T-cell (primary cell): ENCODE measurements around the gene COL15A1. TPM values are rescaled to one million over a fixed set of nuclear protein-coding genes. Genes with fewer than 3 reads are reported as not detected.

Experiments
- ATAC-seq, 4 experiments: fragments of 200-7000 bp in 3 of 4; fragments of 150-1000 bp in 1 of 4; cut with Tn5 transposase; replicated peaks in 1 of 4; 1 replicate in 3 of 4; 2 replicates in 1 of 4; pipeline ENCODE4 v1.10.0; 2021; ENCODE audit warnings: moderate library complexity in 3 of 4, mild to moderate bottlenecking in 2 of 4, moderate number of reproducible peaks in 1 of 4
- CTCF ChIA-PET, 2 donors: fragments of 300-600 bp; sonication (Branson Sonifier 250); formaldehyde crosslinking; loops; one replicate each; lab custom pipeline; 2022; ENCODE audit warnings: antibody characterized with exemption in 2 of 2; lab: Charles Lee
- POLR2A ChIA-PET, 2 donors: fragments of 300-600 bp; sonication (Branson Sonifier 250); formaldehyde crosslinking; loops; one replicate each; lab custom pipeline; 2022; ENCODE audit warnings: antibody characterized with exemption in 2 of 2; lab: Charles Lee
- DNase-seq, 35 experiments: peaks; one replicate each; pipeline versions ENCODE4 v3.0.0 to v3.0.0-alpha.2; 2013 to 2023
- H3K27ac ChIP-seq: one replicate; pipeline ENCODE4 v1.5.1; 2013; ENCODE audit warnings: low read length
- H3K27me3 ChIP-seq, 2 experiments: replicated peaks in 1 of 2; 1 replicate in 1 of 2; 2 replicates in 1 of 2; pipeline versions ENCODE4 v1.6.1 to v1.7.0; 2013; ENCODE audit warnings: low read length in 1 of 2, mixed read lengths in 1 of 2; ENCODE audit not compliant: control insufficient read depth in 2 of 2, insufficient read depth in 2 of 2; ENCODE audit errors: extremely low read depth in 1 of 2
- H3K36me3 ChIP-seq, 2 donors: 1 replicate in 1 of 2; 2 replicates in 1 of 2; pipeline versions ENCODE4 v1.6.1 to v1.7.0; 2013; ENCODE audit warnings: low read length in 1 of 2; ENCODE audit not compliant: control insufficient read depth in 2 of 2, insufficient read depth in 1 of 2; ENCODE audit errors: extremely low read depth in 1 of 2
- H3K4me1 ChIP-seq, 2 experiments: 1 replicate in 1 of 2; 2 replicates in 1 of 2; pipeline versions ENCODE4 v1.6.1 to v1.7.0; 2013; ENCODE audit warnings: low read length in 2 of 2, mixed read lengths in 1 of 2; ENCODE audit not compliant: insufficient read depth in 2 of 2, control insufficient read depth in 1 of 2; ENCODE audit errors: extremely low read depth in 1 of 2
- H3K4me3 ChIP-seq, 2 donors: 1 replicate in 1 of 2; 2 replicates in 1 of 2; pipeline versions ENCODE4 v1.5.1 to v1.7.0; 2013; ENCODE audit warnings: mild to moderate bottlenecking in 2 of 2, low read length in 1 of 2, moderate library complexity in 1 of 2; ENCODE audit not compliant: control insufficient read depth in 1 of 2; ENCODE audit errors: extremely low read depth in 1 of 2
- H3K9me3 ChIP-seq: 2 replicates; pipeline ENCODE4 v1.7.0; 2013
- H3K27ac Mint-ChIP-seq, 2 donors: one replicate each; pipeline ENCODE4 v1.8.0; 2020 to 2021; ENCODE audit warnings: mild to moderate bottlenecking in 2 of 2, mixed read lengths in 2 of 2
- H3K27me3 Mint-ChIP-seq, 2 donors: one replicate each; pipeline ENCODE4 v1.8.0; 2021 to 2022; ENCODE audit warnings: mixed read lengths in 2 of 2
- H3K36me3 Mint-ChIP-seq: one replicate; pipeline ENCODE4 v1.8.0; 2021; ENCODE audit warnings: mixed read lengths
- H3K4me1 Mint-ChIP-seq, 3 donors: one replicate each; pipeline ENCODE4 v1.8.0; 2020 to 2022; ENCODE audit warnings: mixed read lengths in 3 of 3, mild to moderate bottlenecking in 1 of 3
- H3K4me3 Mint-ChIP-seq, 3 donors: one replicate each; pipeline ENCODE4 v1.8.0; 2020 to 2022; ENCODE audit warnings: mild to moderate bottlenecking in 3 of 3, mixed read lengths in 3 of 3, moderate library complexity in 3 of 3
- H3K9me3 Mint-ChIP-seq, 3 donors: one replicate each; pipeline ENCODE4 v1.8.0; 2020 to 2022; ENCODE audit warnings: mixed read lengths in 3 of 3
- WGBS: methylation state at CpG from one replicate; pipeline ENCODE4 v1.1.5; 2013; ENCODE audit warnings: missing lambda C conversion rate; ENCODE audit not compliant: insufficient coverage; 5-methylcytosine and 5-hydroxymethylcytosine counted together
- total RNA-seq, 35 experiments: library from RNA in 6 of 35; stranded (reverse) in 6 of 35; fragments of 120-200 nt in 1 of 35; gene quantifications; one replicate each; pipeline versions ENCODE4 v1.2.1 to v1.2.4 and lab custom pipeline; 2013 to 2026

COL15A1 gene
- total RNA-seq, 5 donors from 2014 or later (not counting 1 experiment from before 2014, with no cell fraction given), result 0.15 to 0.20 (median 0.19) TPM; not detected in 2

DNA sequence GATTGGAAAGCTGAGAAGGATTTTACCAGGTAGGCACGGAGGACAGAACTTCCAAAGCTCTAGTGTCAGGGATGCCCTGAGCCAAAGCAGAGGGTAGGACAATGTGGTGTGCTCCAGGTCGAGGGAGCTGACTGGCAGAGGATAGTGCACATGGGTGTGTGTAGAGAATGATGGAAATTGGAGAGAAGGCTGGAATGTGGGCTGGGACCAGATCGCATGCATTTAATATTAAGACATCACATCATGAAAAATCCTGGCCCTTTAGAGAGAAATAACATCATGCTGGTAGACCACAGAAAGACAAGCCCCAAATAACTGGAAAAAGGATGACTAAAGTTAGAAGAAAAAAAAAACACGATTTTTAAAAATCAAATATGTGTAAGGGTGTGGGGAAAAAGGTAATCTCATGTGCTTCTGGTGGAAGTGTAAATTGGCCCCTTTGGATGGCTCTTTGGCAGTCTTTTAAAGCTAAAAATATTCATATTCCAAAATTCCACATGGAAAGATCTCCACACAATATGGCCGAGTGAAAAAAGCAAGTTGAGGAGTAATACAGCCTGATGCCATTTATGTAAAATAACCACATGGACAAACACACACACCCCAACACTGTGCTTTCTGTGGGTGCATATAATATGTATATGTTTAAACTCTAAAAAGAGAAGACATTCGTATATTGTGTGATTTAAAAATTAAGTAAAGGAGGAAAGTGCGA, 94.2 kb downstream of the COL15A1 start:
- Histone ChIP-seq H3K27ac (no peak overlapping the region), H3K36me3 (no peaks in the 10 kb centered on the region), H3K27me3 (peaks cover 0 to 4% of the 10 kb centered on the region in 2 experiments), H3K9me3 (no peaks in the 10 kb centered on the region), H3K4me3 (no peak overlapping the region), H3K4me1 (peaks cover 3 to 22% of the 10 kb centered on the region in 2 experiments)
- ChIA-PET CTCF (interaction anchor here in 1 of 2 donors (0.5 to 0.9 kb wide), 2 partner anchors 10 to 39 kb away, joined by 3 to 4 read pairs; no protein-coding TSS in a partner anchor), POLR2A (no interaction called here)
- Mint-ChIP-seq H3K36me3 (no peaks in the 10 kb centered on the region), H3K27ac (no peak overlapping the region), H3K9me3 (no peaks in the 10 kb centered on the region), H3K4me1 (peaks cover 25 to 46% (median 43%) of the 10 kb centered on the region in 3 donors), H3K4me3 (no peak overlapping the region), H3K27me3 (no peaks in the 10 kb centered on the region)
- DNase-seq, result no peak
- 77% methylated on average over 2 of the region's 7 CpGs for WGBS
- no peak for ATAC-seq

DNA sequence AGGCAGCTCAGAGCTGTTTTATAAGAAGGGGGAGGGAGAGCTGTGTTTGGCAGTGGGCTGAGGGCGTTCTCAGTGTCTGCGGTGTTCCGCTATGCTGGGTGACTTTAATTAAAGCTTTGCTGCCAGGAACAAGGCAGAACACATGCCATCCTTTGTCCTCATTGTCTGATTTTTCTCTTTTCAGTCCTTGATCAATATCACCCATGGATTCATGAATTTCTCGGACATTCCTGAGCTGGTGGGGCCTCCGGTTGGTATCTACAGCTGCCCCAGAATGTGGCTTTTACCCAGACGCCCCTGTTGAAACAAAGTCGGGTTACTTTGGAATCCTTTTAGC, 94.7 kb downstream of the COL15A1 start:
- Mint-ChIP-seq H3K27ac (no peak overlapping the region), H3K36me3 (no peaks in the 10 kb centered on the region), H3K27me3 (no peaks in the 10 kb centered on the region), H3K4me1 (peaks cover 25 to 46% (median 43%) of the 10 kb centered on the region in 3 donors), H3K4me3 (no peak overlapping the region), H3K9me3 (no peaks in the 10 kb centered on the region)
- Histone ChIP-seq H3K4me3 (no peak overlapping the region), H3K9me3 (no peaks in the 10 kb centered on the region), H3K27ac (no peak overlapping the region), H3K27me3 (peaks cover 0 to 4% of the 10 kb centered on the region in 2 experiments), H3K4me1 (peaks cover 3 to 22% of the 10 kb centered on the region in 2 experiments), H3K36me3 (no peaks in the 10 kb centered on the region)
- POLR2A ChIA-PET, result no interaction called here
- ATAC-seq, result no peak
- WGBS, result 77% methylated on average over 5 of the region's 7 CpGs
- DNase-seq, result no peak
- CTCF ChIA-PET, result no interaction called here

DNA sequence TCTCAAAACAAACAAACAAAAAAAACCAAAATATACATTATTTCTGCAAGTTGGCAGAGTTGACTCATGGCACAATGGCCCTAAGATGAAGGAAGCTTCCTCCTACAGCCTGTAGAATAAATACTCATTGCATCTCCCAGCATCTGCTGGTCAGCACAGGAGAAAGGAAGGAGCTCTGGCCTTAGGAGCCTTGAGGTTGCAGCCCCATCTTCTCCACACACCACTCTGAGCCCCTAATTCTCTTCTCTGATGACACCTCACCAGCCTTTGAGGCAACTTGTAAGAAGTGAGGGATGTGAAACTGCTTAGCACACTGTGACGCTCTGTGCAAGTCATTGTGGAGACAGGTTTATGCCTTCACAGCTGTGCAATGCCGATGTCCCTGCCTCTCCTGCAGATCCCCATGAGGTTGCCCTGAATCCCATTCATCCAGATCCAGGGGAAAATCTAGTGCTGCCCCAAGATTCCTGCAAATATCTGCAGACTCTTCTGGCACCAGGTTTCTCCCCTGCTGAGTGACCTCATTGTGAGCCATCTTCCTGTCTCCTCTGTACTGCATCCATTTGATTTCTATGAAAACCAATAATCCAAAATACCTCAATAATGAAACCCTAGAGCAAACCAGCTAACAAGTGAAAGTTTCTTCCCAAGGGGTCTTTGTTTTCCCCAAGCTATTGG, 95.9 kb downstream of the COL15A1 start:
- no peak overlapping the region for H3K4me3 ChIP-seq
- WGBS, result 83% methylated on average over 2 of the region's 2 CpGs
- peaks cover 0 to 4% of the 10 kb centered on the region in 2 experiments for H3K27me3 ChIP-seq
- H3K36me3 ChIP-seq, result peaks cover 0 to 2% of the 10 kb centered on the region in 2 donors
- H3K27ac Mint-ChIP-seq, result no peak overlapping the region
- H3K4me1 ChIP-seq, result peaks cover 3 to 18% of the 10 kb centered on the region in 2 experiments
- POLR2A ChIA-PET, result no interaction called here
- CTCF ChIA-PET, result interaction anchor here in 1 of 2 donors (0.5 kb wide), 1 partner anchor 589 kb away, joined by 3 read pairs; no protein-coding TSS in a partner anchor
- no peak for ATAC-seq
- H3K27ac ChIP-seq, result no peak overlapping the region
- no peaks in the 10 kb centered on the region for H3K9me3 ChIP-seq
- DNase-seq, result no peak
- H3K27me3 Mint-ChIP-seq, result no peaks in the 10 kb centered on the region
- H3K9me3 Mint-ChIP-seq, result peaks cover 0 to 9% (median 7%) of the 10 kb centered on the region in 3 donors
- peaks cover 4% of the 10 kb centered on the region for H3K36me3 Mint-ChIP-seq
- no peak overlapping the region for H3K4me3 Mint-ChIP-seq
- peaks cover 22 to 39% (median 33%) of the 10 kb centered on the region in 3 donors for H3K4me1 Mint-ChIP-seq

DNA sequence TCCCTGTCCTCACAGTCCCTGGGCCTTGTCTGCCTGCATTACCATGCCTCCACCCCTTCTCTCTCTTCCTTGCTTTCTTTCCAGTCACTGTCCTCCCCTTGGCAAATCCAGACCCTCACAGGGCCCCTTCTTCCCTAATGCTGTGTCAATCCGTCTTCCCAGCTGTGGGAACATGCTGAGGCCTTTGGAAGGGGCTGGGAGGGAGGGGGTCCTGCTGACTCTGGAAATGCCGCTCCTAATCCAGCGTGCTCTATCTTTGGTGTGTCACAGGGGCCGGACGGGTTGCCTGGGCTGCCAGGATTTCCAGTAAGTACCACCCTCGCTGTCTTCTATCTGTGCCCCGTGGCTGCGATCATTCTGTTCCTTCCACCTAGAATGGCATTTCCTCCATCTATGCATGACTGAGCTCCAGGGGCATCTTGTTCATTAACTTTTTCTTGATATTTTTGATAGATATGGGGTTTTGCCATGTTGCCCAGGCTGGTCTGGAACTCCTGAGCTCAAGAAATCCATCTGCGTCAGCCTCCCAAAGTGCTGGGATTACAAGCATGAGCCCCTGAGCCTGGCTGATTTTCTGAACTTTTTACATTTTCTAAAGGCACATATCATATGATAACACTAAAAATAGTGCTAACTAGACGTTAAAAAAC, 96.7 kb downstream of the COL15A1 start:
- CTCF ChIA-PET, result interaction anchor here in 1 of 2 donors (0.7 kb wide), 1 partner anchor 101 kb away, joined by 5 read pairs; no protein-coding TSS in a partner anchor
- 85% methylated on average over 6 of the region's 10 CpGs for WGBS

DNA sequence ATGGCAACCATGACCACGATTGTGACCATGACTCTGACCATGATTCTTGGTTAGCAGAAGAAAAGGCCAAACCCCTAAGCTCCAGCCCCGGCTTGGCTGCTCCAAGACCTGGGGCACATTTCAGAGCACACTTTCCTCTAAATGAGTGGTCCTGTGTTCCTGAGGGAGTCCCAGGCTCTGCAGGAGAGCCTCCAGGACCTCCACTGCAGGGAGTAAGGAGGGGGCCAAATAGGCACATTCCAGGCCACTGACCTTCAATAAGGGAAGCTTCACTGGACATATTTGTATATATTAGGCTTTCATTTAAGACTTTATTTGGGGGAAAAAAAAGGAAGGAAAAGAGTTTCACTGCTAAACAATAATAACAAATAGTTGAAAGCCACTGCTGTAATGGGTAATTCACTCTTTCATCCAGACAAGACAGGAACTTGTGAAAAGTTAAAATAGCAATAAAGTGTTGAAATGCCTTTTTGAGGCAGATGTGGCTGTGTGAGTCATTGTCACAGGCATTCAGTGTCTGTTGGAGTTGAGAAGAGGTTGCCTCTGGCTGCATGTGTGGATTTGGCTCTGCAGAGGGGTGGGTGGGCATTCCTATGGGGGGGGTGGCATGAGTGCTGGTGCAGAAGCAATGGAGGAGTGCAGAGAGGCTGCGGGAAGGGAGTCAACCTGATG, 97.3 kb downstream of the COL15A1 start:
- H3K36me3 ChIP-seq, result peaks cover 0 to 3% of the 10 kb centered on the region in 2 donors
- WGBS, result 87% methylated on average over 2 of the region's 3 CpGs
- Mint-ChIP-seq H3K27me3 (no peaks in the 10 kb centered on the region), H3K4me1 (peaks cover 13 to 31% (median 26%) of the 10 kb centered on the region in 3 donors), H3K4me3 (no peak overlapping the region), H3K9me3 (peaks cover 0 to 16% (median 10%) of the 10 kb centered on the region in 3 donors), H3K27ac (no peak overlapping the region), H3K36me3 (peaks cover 8% of the 10 kb centered on the region)
- peaks cover 3 to 12% of the 10 kb centered on the region in 2 experiments for H3K4me1 ChIP-seq
- no peak for DNase-seq
- no peak overlapping the region for H3K27ac ChIP-seq
- H3K27me3 ChIP-seq, result no peaks in the 10 kb centered on the region
- CTCF ChIA-PET, result interaction anchor here in 1 of 2 donors (0.7 kb wide), 1 partner anchor 100 kb away, joined by 5 read pairs; no protein-coding TSS in a partner anchor
- H3K4me3 ChIP-seq, result no peak overlapping the region
- no peaks in the 10 kb centered on the region for H3K9me3 ChIP-seq
- POLR2A ChIA-PET, result no interaction called here
- ATAC-seq, result peak in 1 of 4 experiments; percentile 42

More for the DNA sequence above, 96.7 kb downstream of the COL15A1 start:
- Histone ChIP-seq H3K36me3 (peaks cover 0 to 3% of the 10 kb centered on the region in 2 donors), H3K4me1 (peaks cover 3 to 17% of the 10 kb centered on the region in 2 experiments), H3K4me3 (no peak overlapping the region), H3K9me3 (no peaks in the 10 kb centered on the region), H3K27me3 (no peaks in the 10 kb centered on the region), H3K27ac (no peak overlapping the region)
- Mint-ChIP-seq H3K27me3 (no peaks in the 10 kb centered on the region), H3K27ac (no peak overlapping the region), H3K4me1 (peaks cover 18 to 37% (median 30%) of the 10 kb centered on the region in 3 donors), H3K36me3 (peaks cover 6% of the 10 kb centered on the region), H3K9me3 (peaks cover 0 to 14% (median 10%) of the 10 kb centered on the region in 3 donors), H3K4me3 (no peak overlapping the region)
- no peak for DNase-seq
- POLR2A ChIA-PET, result no interaction called here
- ATAC-seq, result no peak
